Immature natural killer cell (primary cell): ENCODE measurements around the gene BACE2. TPM values are rescaled to one million over a fixed set of nuclear protein-coding genes. Genes with fewer than 3 reads are reported as not detected.
"Not testable (repeated sequence)": the region's sequence is repeated elsewhere in the genome, so short reads cannot be mapped to it uniquely, and the experiment has no call there.

ENCODE experiments used
- DNase-seq, 3 donors: peaks; one replicate each; pipeline ENCODE4 v3.0.0; 2022; ENCODE audit warnings: mixed read lengths in 1 of 3
- H3K27ac Mint-ChIP-seq, 6 donors: one replicate each; pipeline ENCODE4 v1.8.0; 2020; ENCODE audit warnings: mixed read lengths in 6 of 6, mild to moderate bottlenecking in 5 of 6, inconsistent platforms in 4 of 6, moderate library complexity in 3 of 6
- H3K27me3 Mint-ChIP-seq, 3 donors: one replicate each; pipeline ENCODE4 v1.8.0; 2020 to 2021; ENCODE audit warnings: low read depth in 3 of 3, mild to moderate bottlenecking in 3 of 3, mixed read lengths in 3 of 3, moderate library complexity in 3 of 3, inconsistent platforms in 1 of 3
- H3K36me3 Mint-ChIP-seq, 3 donors: one replicate each; pipeline ENCODE4 v1.8.0; 2020; ENCODE audit warnings: mixed read lengths in 3 of 3, inconsistent platforms in 2 of 3, mild to moderate bottlenecking in 2 of 3
- H3K4me1 Mint-ChIP-seq, 2 donors: one replicate each; pipeline ENCODE4 v1.8.0; 2020; ENCODE audit warnings: inconsistent platforms in 2 of 2, mild to moderate bottlenecking in 2 of 2, mixed read lengths in 2 of 2, moderate library complexity in 1 of 2
- H3K4me3 Mint-ChIP-seq, 5 donors: one replicate each; pipeline ENCODE4 v1.8.0; 2020; ENCODE audit warnings: mild to moderate bottlenecking in 5 of 5, mixed read lengths in 5 of 5, inconsistent platforms in 3 of 5, moderate library complexity in 3 of 5
- H3K9me3 Mint-ChIP-seq, 6 donors: one replicate each; pipeline ENCODE4 v1.8.0; 2020; ENCODE audit warnings: mild to moderate bottlenecking in 6 of 6, mixed read lengths in 6 of 6, inconsistent platforms in 4 of 6, moderate library complexity in 3 of 6
- polyA plus RNA-seq, 3 donors: library from polyadenylated mRNA; unstranded; fragments of 300-500 nt; fragmentation: Illumina TruSeq; gene quantifications; one replicate each; pipeline ENCODE4 v1.2.3, GENCODE V29; 2021

Gene BACE2
- polyA plus RNA-seq, 3 donors from 2014 or later: 0.82 to 2.1 TPM; not detected in 1

GRCh38 chr21:41180752-41181151 is 12.8 kb downstream of the BACE2 start:
- H3K4me3 Mint-ChIP-seq: no peak overlapping the region
- H3K9me3 Mint-ChIP-seq: no peaks in the 10 kb centered on the region
- no peak overlapping the region for H3K27ac Mint-ChIP-seq
- H3K27me3 Mint-ChIP-seq: peaks cover 0 to 7% (median 4%) of the 10 kb centered on the region in 3 donors
- no peak for DNase-seq
- H3K36me3 Mint-ChIP-seq: no peaks in the 10 kb centered on the region
- no peaks in the 10 kb centered on the region for H3K4me1 Mint-ChIP-seq

DNA sequence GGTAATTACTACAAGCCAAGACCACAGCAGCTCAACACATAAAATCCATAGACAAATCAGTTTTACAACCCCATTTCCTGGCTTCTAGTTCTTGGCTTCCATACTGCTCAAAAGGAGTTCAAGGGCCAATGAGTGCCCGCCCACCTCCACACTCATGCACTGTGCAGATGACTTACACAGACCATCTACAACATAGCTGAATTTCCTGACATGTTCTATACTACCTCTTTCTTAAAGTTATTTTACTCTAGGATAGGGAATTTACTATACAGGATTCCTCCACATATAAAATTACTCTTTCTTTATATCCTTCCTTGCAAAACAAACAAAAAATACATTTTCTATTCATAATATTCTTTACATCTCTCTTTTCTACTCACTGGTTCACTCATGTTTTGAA is 14.6 kb downstream of the BACE2 start:
- H3K4me1 Mint-ChIP-seq: no peaks in the 10 kb centered on the region
- no peak overlapping the region for H3K4me3 Mint-ChIP-seq
- no peaks in the 10 kb centered on the region for H3K36me3 Mint-ChIP-seq
- H3K9me3 Mint-ChIP-seq: peaks cover 0 to 2% (median 0%) of the 10 kb centered on the region in 6 donors
- peaks cover 1 to 7% (median 6%) of the 10 kb centered on the region in 3 donors for H3K27me3 Mint-ChIP-seq
- H3K27ac Mint-ChIP-seq: no peak overlapping the region
- DNase-seq: no peak

GRCh38 chr21:41183575-41183974 is 15.6 kb downstream of the BACE2 start:
- Mint-ChIP-seq H3K4me3 (no peak overlapping the region), H3K9me3 (peaks cover 0 to 2% (median 0%) of the 10 kb centered on the region in 6 donors), H3K27ac (no peak overlapping the region), H3K36me3 (no peaks in the 10 kb centered on the region), H3K27me3 (peaks cover 1 to 7% (median 6%) of the 10 kb centered on the region in 3 donors), H3K4me1 (no peaks in the 10 kb centered on the region)
- no peak for DNase-seq

GRCh38 chr21:41185802-41186201 is 17.8 kb downstream of the BACE2 start:
- no peak for DNase-seq
- no peaks in the 10 kb centered on the region for H3K4me1 Mint-ChIP-seq
- peaks cover 1 to 10% (median 3%) of the 10 kb centered on the region in 3 donors for H3K27me3 Mint-ChIP-seq
- peaks cover 0 to 5% (median 0%) of the 10 kb centered on the region in 3 donors for H3K36me3 Mint-ChIP-seq
- no peak overlapping the region for H3K27ac Mint-ChIP-seq
- peaks cover 0 to 2% (median 0%) of the 10 kb centered on the region in 6 donors for H3K9me3 Mint-ChIP-seq
- no peak overlapping the region for H3K4me3 Mint-ChIP-seq

- Mint-ChIP-seq H3K9me3 (peaks cover 0 to 2% (median 0%) of the 10 kb centered on the region in 6 donors), H3K27ac (no peak overlapping the region), H3K4me3 (no peak overlapping the region), H3K36me3 (peaks cover 0 to 5% (median 0%) of the 10 kb centered on the region in 3 donors), H3K27me3 (peaks cover 1 to 10% (median 2%) of the 10 kb centered on the region in 3 donors), H3K4me1 (no peaks in the 10 kb centered on the region)
- DNase-seq: no peak
These were observed 19.0 kb downstream of the BACE2 start for GRCh38 chr21:41186755-41187536.

- Mint-ChIP-seq H3K9me3 (peaks cover 0 to 2% (median 0%) of the 10 kb centered on the region in 6 donors), H3K4me1 (no peaks in the 10 kb centered on the region), H3K27me3 (peaks cover 1 to 10% (median 2%) of the 10 kb centered on the region in 3 donors)
These were observed 19.6 kb downstream of the BACE2 start for GRCh38 chr21:41187537-41188025.

GRCh38 chr21:41188486-41189149 is 20.7 kb downstream of the BACE2 start:
- DNase-seq: no peak
- Mint-ChIP-seq H3K9me3 (peaks cover 0 to 2% (median 0%) of the 10 kb centered on the region in 6 donors), H3K4me1 (no peaks in the 10 kb centered on the region), H3K36me3 (peaks cover 0 to 5% (median 0%) of the 10 kb centered on the region in 3 donors), H3K27ac (no peak overlapping the region), H3K27me3 (peaks cover 1 to 10% (median 2%) of the 10 kb centered on the region in 3 donors), H3K4me3 (no peak overlapping the region)

More at GRCh38 chr21:41187537-41188025, 19.6 kb downstream of the BACE2 start:
- no peak for DNase-seq
- Mint-ChIP-seq H3K36me3 (peaks cover 0 to 5% (median 0%) of the 10 kb centered on the region in 3 donors), H3K27ac (no peak overlapping the region), H3K4me3 (no peak overlapping the region)

DNA sequence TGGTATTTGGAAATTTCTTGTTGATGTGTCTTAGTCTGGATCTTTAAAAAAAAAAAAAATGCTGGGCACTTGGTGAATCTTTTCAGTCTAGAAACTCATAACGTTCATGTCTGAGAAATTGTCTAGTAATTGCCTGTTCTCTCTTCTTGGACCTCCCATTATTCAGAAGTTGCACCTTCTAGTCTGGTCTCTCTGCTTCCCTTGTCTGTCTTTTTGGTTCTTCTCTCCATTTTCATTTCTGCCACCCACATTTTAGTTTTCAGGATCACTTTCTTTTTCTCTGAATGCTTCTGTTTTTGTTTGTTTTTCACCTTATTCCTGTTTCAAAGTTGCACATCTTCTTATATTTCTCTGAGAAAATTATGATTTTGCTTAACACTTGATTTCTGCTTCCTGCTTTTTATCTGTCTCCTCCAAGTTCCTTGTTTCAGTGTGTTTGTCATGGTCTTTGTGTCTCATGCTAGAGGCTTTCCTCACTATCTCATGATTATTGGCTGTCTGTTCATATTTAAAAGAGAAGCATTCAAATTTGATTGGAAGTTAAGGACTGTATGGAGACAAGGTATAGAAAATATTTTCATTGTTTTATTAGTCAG is 21.3 kb downstream of the BACE2 start:
- H3K4me1 Mint-ChIP-seq: no peaks in the 10 kb centered on the region
- DNase-seq: no peak
- peaks cover 0 to 5% (median 0%) of the 10 kb centered on the region in 3 donors for H3K36me3 Mint-ChIP-seq
- H3K4me3 Mint-ChIP-seq: no peak overlapping the region
- H3K9me3 Mint-ChIP-seq: peaks cover 0 to 2% (median 0%) of the 10 kb centered on the region in 6 donors
- H3K27me3 Mint-ChIP-seq: peaks cover 1 to 6% (median 2%) of the 10 kb centered on the region in 3 donors
- H3K27ac Mint-ChIP-seq: no peak overlapping the region

DNA sequence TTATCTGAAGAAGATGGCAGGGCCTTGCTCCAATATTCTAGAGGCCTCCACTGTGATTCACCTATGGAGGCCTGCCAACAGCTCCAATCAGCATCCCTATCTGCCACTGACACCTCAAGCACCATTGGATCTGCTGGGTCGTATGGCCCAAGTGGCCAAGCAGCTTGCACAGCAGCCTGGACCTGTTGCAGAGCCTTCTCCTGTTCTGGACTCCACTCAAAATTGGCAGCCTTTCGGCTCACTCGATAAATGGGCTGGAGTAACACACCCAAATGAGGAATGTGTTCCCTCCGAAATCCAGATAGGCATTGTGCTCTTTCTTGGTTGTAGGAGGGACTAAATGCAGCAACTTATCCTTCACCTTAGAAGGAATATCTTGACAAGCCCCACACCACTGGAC is 24.6 kb downstream of the BACE2 start:
- H3K27ac Mint-ChIP-seq, H3K9me3 Mint-ChIP-seq, H3K4me1 Mint-ChIP-seq, H3K27me3 Mint-ChIP-seq, DNase-seq, H3K36me3 Mint-ChIP-seq, H3K4me3 Mint-ChIP-seq: not testable (repeated sequence)

- Mint-ChIP-seq H3K4me3 (no peak overlapping the region), H3K36me3 (no peaks in the 10 kb centered on the region), H3K27ac (no peak overlapping the region)
These were observed 27.4 kb downstream of the BACE2 start for GRCh38 chr21:41195311-41195710.

DNA sequence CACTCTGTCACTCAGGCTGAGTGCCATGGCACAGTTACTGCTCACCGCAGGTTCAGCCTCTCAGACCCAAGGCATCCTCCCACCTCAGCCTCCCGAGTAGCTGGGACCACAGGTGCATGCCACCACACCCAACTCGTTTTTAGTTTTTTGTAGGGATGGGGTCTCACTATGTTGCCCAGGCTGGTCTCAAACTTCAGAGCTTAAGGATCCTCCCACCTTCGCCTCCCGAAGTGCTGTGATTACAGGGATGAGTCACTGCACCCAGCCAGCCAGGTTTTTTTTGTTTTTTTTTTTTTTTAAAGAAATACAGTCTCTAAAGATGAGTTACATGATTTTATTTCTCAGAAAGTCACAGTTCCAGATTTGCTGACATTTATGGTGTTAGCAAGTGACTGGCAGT is 29.0 kb downstream of the BACE2 start:
- Mint-ChIP-seq H3K27ac (no peak overlapping the region), H3K9me3 (peaks cover 0 to 3% (median 0%) of the 10 kb centered on the region in 6 donors), H3K4me1 (no peaks in the 10 kb centered on the region), H3K4me3 (no peak overlapping the region), H3K27me3 (peaks cover 4 to 5% (median 4%) of the 10 kb centered on the region in 3 donors), H3K36me3 (no peaks in the 10 kb centered on the region)
- DNase-seq: no peak

More at GRCh38 chr21:41195311-41195710, 27.4 kb downstream of the BACE2 start:
- no peak for DNase-seq
- Mint-ChIP-seq H3K9me3 (peaks cover 0 to 3% (median 0%) of the 10 kb centered on the region in 6 donors), H3K4me1 (no peaks in the 10 kb centered on the region), H3K27me3 (peaks cover 0 to 4% (median 3%) of the 10 kb centered on the region in 3 donors)

DNA sequence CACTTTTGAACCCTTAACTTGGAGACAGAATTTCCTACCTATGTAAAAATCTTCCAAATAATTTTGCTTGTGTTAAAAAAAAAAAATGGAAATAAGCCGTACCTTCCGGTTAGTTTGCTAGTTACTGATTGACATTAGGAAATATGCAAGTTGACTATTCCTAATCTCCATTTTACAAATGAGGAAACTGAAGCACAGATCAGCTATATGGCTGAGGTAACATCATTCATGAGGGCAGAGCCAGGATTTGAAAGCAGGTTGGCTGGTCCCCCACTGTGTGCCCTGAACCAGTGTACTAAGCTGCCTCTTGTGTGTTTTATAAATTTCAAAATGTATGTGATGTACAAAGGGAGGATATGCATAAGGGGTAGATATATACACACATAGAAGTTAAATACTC is 29.6 kb downstream of the BACE2 start:
- H3K4me3 Mint-ChIP-seq: no peak overlapping the region
- H3K36me3 Mint-ChIP-seq: no peaks in the 10 kb centered on the region
- no peak overlapping the region for H3K27ac Mint-ChIP-seq
- no peak for DNase-seq
- H3K27me3 Mint-ChIP-seq: peaks cover 4 to 6% (median 4%) of the 10 kb centered on the region in 3 donors
- H3K9me3 Mint-ChIP-seq: peaks cover 0 to 3% (median 0%) of the 10 kb centered on the region in 6 donors
- no peaks in the 10 kb centered on the region for H3K4me1 Mint-ChIP-seq

DNA sequence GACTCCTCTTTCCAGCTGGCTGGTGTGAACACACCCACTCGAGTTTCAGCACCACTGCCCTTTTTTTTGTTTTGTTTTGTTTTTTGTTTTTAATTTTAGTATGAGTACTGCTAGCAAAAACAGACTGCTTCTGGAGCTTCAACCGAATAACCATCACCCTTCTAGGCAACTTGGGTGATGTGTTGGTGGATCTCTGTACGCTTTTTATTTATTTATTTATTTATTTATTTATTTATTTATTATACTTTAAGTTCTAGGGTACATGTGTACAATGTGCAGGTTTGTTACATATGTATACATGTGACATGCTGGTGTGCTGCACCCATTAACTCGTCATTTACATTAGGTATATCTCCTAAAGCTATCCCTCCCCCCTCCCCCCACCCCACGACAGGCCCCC is 30.7 kb downstream of the BACE2 start:
- H3K27me3 Mint-ChIP-seq, DNase-seq, H3K4me1 Mint-ChIP-seq, H3K27ac Mint-ChIP-seq, H3K9me3 Mint-ChIP-seq, H3K4me3 Mint-ChIP-seq, H3K36me3 Mint-ChIP-seq: not testable (repeated sequence)

GRCh38 chr21:41199123-41199522 is 31.2 kb downstream of the BACE2 start:
- no peak for DNase-seq
- H3K27ac Mint-ChIP-seq: no peak overlapping the region
- no peak overlapping the region for H3K4me3 Mint-ChIP-seq
- no peaks in the 10 kb centered on the region for H3K4me1 Mint-ChIP-seq
- H3K27me3 Mint-ChIP-seq: peaks cover 5 to 9% (median 7%) of the 10 kb centered on the region in 3 donors
- H3K9me3 Mint-ChIP-seq: peaks cover 0 to 3% (median 0%) of the 10 kb centered on the region in 6 donors
- no peaks in the 10 kb centered on the region for H3K36me3 Mint-ChIP-seq
